IMR-90 (cell line): Measurements from ENCODE around the gene RAD17. TPM values are rescaled to one million over a fixed set of nuclear protein-coding genes. Genes with fewer than 3 reads are reported as not detected.

Source experiments
- ATAC-seq: fragments of 200-7000 bp; cut with Tn5 transposase; 2 replicates; pipeline ENCODE4 v1.9.1; 2020; ENCODE audit warnings: low read depth, mild to moderate bottlenecking, moderate library complexity
- BruUV-seq: library from RNA; stranded (reverse); fragments of 400-500 nt; replicated peaks from 2 replicates; lab custom pipeline; 2021; lab: Mats Ljungman, UMichigan
- CTCF ChIA-PET: fragments of 300-600 bp; formaldehyde crosslinking; extraction: SDS; loops from one replicate; lab custom pipeline; 2021; ENCODE audit warnings: antibody characterized with exemption; lab: Yijun Ruan, JAX
- POLR2A ChIA-PET: fragments of 300-600 bp; sonication (Branson Sonifier 250); formaldehyde crosslinking; loops from one replicate; lab custom pipeline; 2022; ENCODE audit warnings: antibody characterized with exemption; ENCODE audit not compliant: unreplicated experiment; lab: Charles Lee
- DNase-seq: peaks from one replicate; pipeline ENCODE4 v3.0.0; 2013
- H2AFZ ChIP-seq: replicated peaks from 2 replicates; pipeline ENCODE3; 2013; ENCODE audit warnings: low read length, mild to moderate bottlenecking; ENCODE audit not compliant: poor library complexity
- H2AK5ac ChIP-seq: 2 replicates; pipeline ENCODE4 v1.6.1; 2013; ENCODE audit warnings: low read depth, low read length, inconsistent platforms
- H2AK9ac ChIP-seq: replicated peaks from 2 replicates; pipeline ENCODE3; 2013; ENCODE audit warnings: mild to moderate bottlenecking, low read depth, low read length, moderate library complexity; ENCODE audit not compliant: poor library complexity
- H2BK120ac ChIP-seq: 2 replicates; pipeline ENCODE4 v1.6.1; 2013; ENCODE audit warnings: low read depth, low read length, inconsistent platforms
- H2BK15ac ChIP-seq: 3 replicates; pipeline ENCODE4 v1.6.1; 2013; ENCODE audit warnings: low read depth, low read length, inconsistent platforms
- H2BK20ac ChIP-seq: 2 replicates; pipeline ENCODE4 v1.6.1; 2013; ENCODE audit warnings: low read depth, mild to moderate bottlenecking, inconsistent platforms, low read length, moderate library complexity
- H2BK5ac ChIP-seq: 2 replicates; pipeline ENCODE4 v1.6.1; 2013; ENCODE audit warnings: mild to moderate bottlenecking, low read depth, low read length, inconsistent platforms; ENCODE audit not compliant: poor library complexity, severe bottlenecking
- H3K14ac ChIP-seq: replicated peaks from 2 replicates; pipeline ENCODE4 v1.6.1; 2013; ENCODE audit warnings: low read depth, low read length, inconsistent platforms
- H3K18ac ChIP-seq: 2 replicates; pipeline ENCODE4 v1.6.1; 2013; ENCODE audit warnings: low read depth, low read length, control low read depth
- H3K23ac ChIP-seq: 2 replicates; pipeline ENCODE4 v1.6.1; 2013; ENCODE audit warnings: low read depth, low read length, inconsistent platforms
- H3K27ac ChIP-seq: 2 replicates; pipeline ENCODE4 v1.5.1; 2013; ENCODE audit warnings: mild to moderate bottlenecking, control low read depth, low read length; ENCODE audit not compliant: insufficient read depth
- H3K27me3 ChIP-seq: 2 replicates; pipeline ENCODE4 v1.6.1; 2013; ENCODE audit warnings: low read length; ENCODE audit not compliant: control insufficient read depth, insufficient read depth
- H3K36me3 ChIP-seq: 2 replicates; pipeline ENCODE4 v1.6.1; 2013; ENCODE audit warnings: low read length, mixed read lengths; ENCODE audit not compliant: control insufficient read depth, insufficient read depth
- H3K4ac ChIP-seq: 2 replicates; pipeline ENCODE4 v1.6.1; 2013; ENCODE audit warnings: low read depth, low read length, inconsistent platforms
- H3K4me1 ChIP-seq: 2 replicates; pipeline ENCODE4 v1.6.1; 2013; ENCODE audit warnings: low read length, mixed read lengths; ENCODE audit not compliant: control insufficient read depth, insufficient read depth
- H3K4me2 ChIP-seq: 2 replicates; pipeline ENCODE4 v1.6.1; 2013; ENCODE audit warnings: low read depth, mild to moderate bottlenecking, control low read depth, low read length, moderate library complexity
- H3K4me3 ChIP-seq: 2 replicates; pipeline ENCODE4 v1.5.1; 2013; ENCODE audit warnings: low read depth, mild to moderate bottlenecking, control low read depth, low read length, moderate library complexity; ENCODE audit not compliant: insufficient read depth
- H3K56ac ChIP-seq: 2 replicates; pipeline ENCODE4 v1.6.1; 2013; ENCODE audit warnings: low read length, inconsistent platforms; ENCODE audit not compliant: insufficient read depth; ENCODE audit errors: extremely low read depth
- H3K79me1 ChIP-seq, 2 experiments: 2 replicates each; pipeline ENCODE4 v1.6.1; 2013; ENCODE audit warnings: low read length in 2 of 2, inconsistent platforms in 1 of 2, low read depth in 1 of 2
- H3K9ac ChIP-seq: 2 replicates; pipeline ENCODE4 v1.6.1; 2013; ENCODE audit warnings: low read depth, low read length, control low read depth
- H3K9me1 ChIP-seq: 2 replicates; pipeline ENCODE4 v1.6.1; 2013; ENCODE audit warnings: low read length, inconsistent platforms; ENCODE audit not compliant: insufficient read depth
- H3K9me3 ChIP-seq: 2 replicates; pipeline ENCODE4 v1.6.1; 2013; ENCODE audit warnings: low read length; ENCODE audit not compliant: control insufficient read depth, insufficient read depth
- H4K20me1 ChIP-seq: 2 replicates; pipeline ENCODE4 v1.6.1; 2013; ENCODE audit warnings: low read length, inconsistent platforms; ENCODE audit not compliant: insufficient read depth
- H4K5ac ChIP-seq: 2 replicates; pipeline ENCODE4 v1.6.1; 2013; ENCODE audit warnings: mild to moderate bottlenecking, low read depth, low read length, control low read depth
- H4K8ac ChIP-seq, 2 experiments: 2 replicates each; pipeline ENCODE4 v1.6.1; 2013; ENCODE audit warnings: low read depth in 2 of 2, low read length in 2 of 2, control low read depth in 1 of 2, inconsistent platforms in 1 of 2
- H4K91ac ChIP-seq: 2 replicates; pipeline ENCODE4 v1.6.1; 2013; ENCODE audit warnings: low read depth, low read length, inconsistent platforms; ENCODE audit not compliant: insufficient read depth
- CEBPB ChIP-seq: IDR thresholded peaks from 2 replicates; pipeline ENCODE4 v1.6.1; 2012; ENCODE audit warnings: low read depth, low read length, improper control_type of control experiment
- CHD1 ChIP-seq: IDR thresholded peaks from 2 replicates; pipeline ENCODE4 v1.6.1; 2012; ENCODE audit warnings: low read depth, low read length, improper control_type of control experiment
- ELK1 ChIP-seq: fragments of 150-350 bp; IDR thresholded peaks from 2 replicates; pipeline ENCODE4 v1.6.1; 2016; ENCODE audit warnings: low read depth, mild to moderate bottlenecking, low read length, moderate library complexity, borderline replicate concordance
- FOS ChIP-seq: fragments of 150-350 bp; IDR thresholded peaks from 2 replicates; pipeline ENCODE4 v1.6.1; 2016; ENCODE audit warnings: low read depth, low read length
- MAZ ChIP-seq: IDR thresholded peaks from 2 replicates; pipeline ENCODE4 v1.6.1; 2012; ENCODE audit warnings: low read depth, mild to moderate bottlenecking, low read length, improper control_type of control experiment, moderate library complexity, borderline replicate concordance
- MXI1 ChIP-seq: IDR thresholded peaks from 2 replicates; pipeline ENCODE4 v1.6.1; 2012; ENCODE audit warnings: low read depth, mild to moderate bottlenecking, low read length, moderate library complexity, borderline replicate concordance
- NFE2L2 ChIP-seq: fragments of 150-350 bp; IDR thresholded peaks from 2 replicates; pipeline ENCODE4 v1.6.1; 2016; ENCODE audit warnings: low read depth, mild to moderate bottlenecking, low read length
- POLR2A ChIP-seq: IDR thresholded peaks from 2 replicates; pipeline ENCODE4 v1.6.1; 2012; ENCODE audit warnings: mild to moderate bottlenecking, low read depth, low read length
- RAD21 ChIP-seq: IDR thresholded peaks from 2 replicates; pipeline ENCODE4 v1.6.1; 2012; ENCODE audit warnings: low read length, improper control_type of control experiment
- RCOR1 ChIP-seq: IDR thresholded peaks from 2 replicates; pipeline ENCODE4 v1.6.1; 2012; ENCODE audit warnings: mild to moderate bottlenecking, low read length, improper control_type of control experiment; ENCODE audit not compliant: insufficient replicate concordance
- WGBS, 2 experiments: methylation state at CpG; one replicate each; pipeline versions ENCODE4 v1.1.5 to v1.1.7; 2013; ENCODE audit warnings: missing lambda C conversion rate in 2 of 2; ENCODE audit not compliant: insufficient read length in 1 of 2; ENCODE audit errors: extremely low coverage in 2 of 2; 5-methylcytosine and 5-hydroxymethylcytosine counted together
- dilution Hi-C: fragments of 300-500 bp; cut with HindIII; formaldehyde crosslinking; loops from one replicate; pipeline ENCODE4 v1.14.3; 2018; ENCODE audit warnings: low sequenced_read_pairs; ENCODE audit not compliant: unreplicated experiment
- in situ Hi-C: fragments of 300-500 bp; cut with MboI; formaldehyde crosslinking; loops from 3 replicates; pipeline ENCODE4 v1.14.3; 2019; ENCODE audit warnings: low sequenced_read_pairs, inconsistent platforms, mixed read lengths
- intact Hi-C: fragments of 100-400 bp; cut with micrococcal nuclease; formaldehyde crosslinking; loops from 2 replicates; pipeline ENCODE4 v1.10.0; 2022
- polyA plus RNA-seq, 3 experiments: library from polyadenylated mRNA; depleted of rRNA; stranded (reverse); fragments of >200 nt; gene quantifications; 2 replicates each; pipeline ENCODE4 v1.2.3, GENCODE V29; 2012; ENCODE audit warnings: low replicate concordance in 1 of 3
- total RNA-seq: library from RNA; depleted of rRNA; stranded (reverse); fragments of >200 nt; gene quantifications from 2 replicates; pipeline ENCODE4 v1.2.3, GENCODE V29; 2012
- TF ChIP-seq, protein P1 (sequence below): fragments of 150-350 bp; IDR thresholded peaks from 2 replicates; pipeline ENCODE4 v1.6.1; 2017; ENCODE audit warnings: mild to moderate bottlenecking, antibody characterized with exemption, low read length, low read depth

Gene RAD17
- total and polyA plus RNA-seq, 2 of the 4 experiments (the other 2 are of a cell fraction), result 10.9 to 11.4 TPM

GRCh38 chr5:69368458-69369339, 919 bp upstream of the RAD17 start:
- dilution Hi-C loops, result no loop called here
- Histone ChIP-seq H2AK9ac (peak overlapping the region; percentile 99), H3K4me3 (peak overlapping the region; percentile 64), H3K56ac (peak overlapping the region; percentile 97), H4K91ac (peak overlapping the region; percentile 88), H2BK5ac (peak overlapping the region; percentile 100), H3K9me3 (no peaks in the 10 kb centered on the region), H4K8ac (peak overlapping the region; percentile 93 to 97), H3K79me1 (peaks cover 14 to 40% of the 10 kb centered on the region in 2 experiments), H3K14ac (peak overlapping the region; percentile 94), H2AK5ac (peak overlapping the region; percentile 39), H3K4ac (peak overlapping the region; percentile 93), H3K27me3 (no peaks in the 10 kb centered on the region), H3K4me1 (no peaks in the 10 kb centered on the region; the same call in 1 of the 2 replicates), H3K9me1 (no peaks in the 10 kb centered on the region; the same call in 1 of the 2 replicates), H4K20me1 (peaks cover 28% of the 10 kb centered on the region; the same call in 1 of the 2 replicates), H2BK120ac (peak overlapping the region; percentile 68), H2AFZ (peak overlapping the region; percentile 98), H3K23ac (peak overlapping the region; percentile 99), H3K27ac (peak overlapping the region; percentile 99), H3K4me2 (peak overlapping the region; percentile 96), H3K18ac (peak overlapping the region; percentile 34), H4K5ac (peak overlapping the region; percentile 56), H3K36me3 (peaks cover 13% of the 10 kb centered on the region), H2BK15ac (0 out of 3 replicates have a peak overlapping the region, but pooled peaks have one; percentile 59), H2BK20ac (no peak overlapping the region; the same call in 1 of the 2 replicates), H3K9ac (peak overlapping the region; percentile 97)
- ChIA-PET POLR2A (no interaction called here), CTCF (no interaction called here)
- peak; percentile 53 for ATAC-seq
- intact Hi-C loops, result loop anchor here (2.0 to 10.0 kb wide), 4 partner anchors 96 to 326 kb away; no protein-coding TSS in a partner anchor
- in situ Hi-C loops, result no loop called here
- TSS peak; percentile 47 for BruUV-seq
- DNase-seq, result peak; percentile 54
- TF ChIP-seq RAD21 (no peak), ELK1 (no peak), MAZ (no peak), MXI1 (no peak), POLR2A (no peak; the same call in 1 of the 2 replicates), CHD1 (no peak), RCOR1 (no peak), NFE2L2 (no peak), CEBPB (no peak), FOS (no peak)
- TF ChIP-seq, protein P1, sequence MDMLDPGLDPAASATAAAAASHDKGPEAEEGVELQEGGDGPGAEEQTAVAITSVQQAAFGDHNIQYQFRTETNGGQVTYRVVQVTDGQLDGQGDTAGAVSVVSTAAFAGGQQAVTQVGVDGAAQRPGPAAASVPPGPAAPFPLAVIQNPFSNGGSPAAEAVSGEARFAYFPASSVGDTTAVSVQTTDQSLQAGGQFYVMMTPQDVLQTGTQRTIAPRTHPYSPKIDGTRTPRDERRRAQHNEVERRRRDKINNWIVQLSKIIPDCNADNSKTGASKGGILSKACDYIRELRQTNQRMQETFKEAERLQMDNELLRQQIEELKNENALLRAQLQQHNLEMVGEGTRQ, result no peak
- WGBS, 2 experiments, result 0% methylated on average over 15 of the region's 39 CpGs; no CpG with 5 or more reads in 1 of the 2 experiments
